Naive thymus-derived CD4-positive, alpha-beta T cell (primary cell): Measurements from ENCODE around the gene AQP11. TPM values are rescaled to one million over a fixed set of nuclear protein-coding genes. Genes with fewer than 3 reads are reported as not detected.

Experiments
- polyA plus RNA-seq, 2 donors: library from polyadenylated mRNA; unstranded; fragments of 300-500 nt; fragmentation: Illumina TruSeq; gene quantifications; one replicate each; pipeline ENCODE4 v1.2.3, GENCODE V29; 2021
- total RNA-seq, 6 experiments: library from RNA in 5 of 6; stranded (reverse) in 5 of 6; gene quantifications; 1 replicate in 5 of 6; 2 replicates in 1 of 6; pipeline ENCODE4 v1.2.3 and lab custom pipeline; 2021 to 2026

AQP11 gene
- total and polyA plus RNA-seq, 7 experiments from 2014 or later = 0.27 to 1.1 (median 0.78) TPM; not detected in 1

Other genes starting within 250 kb of the AQP11 start
- gene PAK1, start 115.9 kb upstream of the AQP11 start, total RNA-seq = 10 to 100 TPM; 18.9 to 67.2 (median 23.3) TPM
- 10 to 100 TPM; 15.5 to 17.6 TPM for gene PAK1, start 115.9 kb upstream of the AQP11 start, polyA plus RNA-seq
- gene CLNS1A, start 47.8 kb downstream of the AQP11 start, total RNA-seq = 100 to 1,000 TPM in 4 of 5 experiments, 10 to 100 TPM in 1; 82.2 to 149 (median 113) TPM
- 100 to 1,000 TPM; 139 to 145 TPM for gene CLNS1A, start 47.8 kb downstream of the AQP11 start, polyA plus RNA-seq
- 100 to 1,000 TPM in 2 of 5 experiments, 10 to 100 TPM in 3; 59.0 to 113 (median 88.9) TPM for gene RSF1, start 230.8 kb downstream of the AQP11 start, total RNA-seq
- 10 to 100 TPM; 33.3 to 38.4 TPM for gene RSF1, start 230.8 kb downstream of the AQP11 start, polyA plus RNA-seq
- 1 to 10 TPM; 5.2 to 9.2 (median 6.5) TPM for gene AAMDC, start 231.2 kb downstream of the AQP11 start, total RNA-seq
- 10 to 100 TPM; 25.5 TPM for gene AAMDC, start 231.2 kb downstream of the AQP11 start, polyA plus RNA-seq